Measurements from ENCODE around the gene GNAS.

DNA sequence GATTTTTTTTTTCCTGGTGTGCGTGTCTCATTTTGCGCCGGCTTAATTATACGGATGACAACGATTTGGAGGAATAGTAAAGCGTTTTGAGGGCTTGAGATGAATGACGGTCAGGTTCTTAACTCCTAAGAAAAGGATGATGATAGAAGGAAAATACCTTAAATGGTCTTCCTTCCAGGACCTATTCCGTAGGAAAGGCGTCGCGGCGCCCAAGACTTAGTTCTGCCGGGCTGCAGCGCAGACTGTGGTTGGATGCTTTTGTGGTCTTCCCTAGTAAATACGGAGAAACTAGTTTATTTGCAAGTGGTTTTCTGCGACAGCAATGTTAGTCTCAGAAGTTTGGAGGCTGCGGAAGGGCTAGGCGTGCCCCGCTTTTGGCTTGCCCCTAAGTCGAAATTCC is 10.2 kb upstream of the GNAS start:
- TF ChIP-seq, protein P1, sequence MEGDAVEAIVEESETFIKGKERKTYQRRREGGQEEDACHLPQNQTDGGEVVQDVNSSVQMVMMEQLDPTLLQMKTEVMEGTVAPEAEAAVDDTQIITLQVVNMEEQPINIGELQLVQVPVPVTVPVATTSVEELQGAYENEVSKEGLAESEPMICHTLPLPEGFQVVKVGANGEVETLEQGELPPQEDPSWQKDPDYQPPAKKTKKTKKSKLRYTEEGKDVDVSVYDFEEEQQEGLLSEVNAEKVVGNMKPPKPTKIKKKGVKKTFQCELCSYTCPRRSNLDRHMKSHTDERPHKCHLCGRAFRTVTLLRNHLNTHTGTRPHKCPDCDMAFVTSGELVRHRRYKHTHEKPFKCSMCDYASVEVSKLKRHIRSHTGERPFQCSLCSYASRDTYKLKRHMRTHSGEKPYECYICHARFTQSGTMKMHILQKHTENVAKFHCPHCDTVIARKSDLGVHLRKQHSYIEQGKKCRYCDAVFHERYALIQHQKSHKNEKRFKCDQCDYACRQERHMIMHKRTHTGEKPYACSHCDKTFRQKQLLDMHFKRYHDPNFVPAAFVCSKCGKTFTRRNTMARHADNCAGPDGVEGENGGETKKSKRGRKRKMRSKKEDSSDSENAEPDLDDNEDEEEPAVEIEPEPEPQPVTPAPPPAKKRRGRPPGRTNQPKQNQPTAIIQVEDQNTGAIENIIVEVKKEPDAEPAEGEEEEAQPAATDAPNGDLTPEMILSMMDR (IDR thresholded peaks at IDR 0.05), result no peak
- TF ChIP-seq POLR2A (IDR thresholded peaks at IDR 0.05), result no peak

All from right lobe of liver (tissue), 4 donors.